H1 (cell line): ENCODE data around the gene CDIPT. TPM values are rescaled to one million over a fixed set of nuclear protein-coding genes. Genes with fewer than 3 reads are reported as not detected.

Source experiments
- CBX5 ChIP-seq: fragments of 300-800, 300-1000 bp; sonication (generic); IDR thresholded peaks from 2 replicates; pipeline ENCODE4 v1.7.1; 2016; ENCODE audit warnings: antibody characterized with exemption, low read length, low read depth
- CEBPB ChIP-seq: IDR thresholded peaks from 2 replicates; pipeline ENCODE4 v1.6.1; 2012; ENCODE audit warnings: low read depth, low read length
- JUN ChIP-seq: IDR thresholded peaks from 2 replicates; pipeline ENCODE4 v1.6.1; 2011; ENCODE audit warnings: low read depth, mild to moderate bottlenecking, improper control_type of control experiment, low read length
- POLR2A ChIP-seq, 2 experiments: IDR thresholded peaks; 1 replicate in 1 of 2; 2 replicates in 1 of 2; pipeline ENCODE4 v1.6.1; 2011; ENCODE audit warnings: low read depth in 2 of 2, low read length in 2 of 2, mild to moderate bottlenecking in 2 of 2; ENCODE audit errors: control extremely low read depth in 1 of 2
- SIX5 ChIP-seq: IDR thresholded peaks from 2 replicates; pipeline ENCODE4 v1.6.1; 2011; ENCODE audit warnings: mild to moderate bottlenecking, low read depth, low read length
- SP1 ChIP-seq: IDR thresholded peaks from 2 replicates; pipeline ENCODE4 v1.6.1; 2011; ENCODE audit warnings: low read depth, low read length
- polyA plus RNA-seq, 7 experiments: library from polyadenylated mRNA; depleted of rRNA in 3 of 7; stranded (reverse) in 5 of 7; unstranded in 2 of 7; fragments of >200 nt in 5 of 7; fragments of 200-250 nt in 2 of 7; gene quantifications; 1 replicate in 5 of 7; 2 replicates in 1 of 7; 4 replicates in 1 of 7; pipeline versions ENCODE4 v1.2.1 to v1.2.3, GENCODE V29; 2011 to 2013; ENCODE audit warnings: missing spikeins in 2 of 7, mixed read lengths in 2 of 7
- total RNA-seq: library from RNA; stranded (reverse); fragmentation: NEBNext Ultra II Directional; extraction: Animal tissue kit (Norgen Biotek cat#: 25700); gene quantifications from 2 replicates; pipeline ENCODE4 v1.2.1, GENCODE V29; 2021
- TF ChIP-seq, protein P1 (sequence below): fragments of 300-600 bp; sonication (generic); IDR thresholded peaks from 2 replicates; pipeline ENCODE4 v1.7.1; 2012; ENCODE audit warnings: low read length, moderate library complexity, mild to moderate bottlenecking, inconsistent platforms; ENCODE audit not compliant: insufficient replicate concordance

CDIPT gene
- total and polyA plus RNA-seq, 2 of the 8 experiments (the other 6 are each of a cell fraction or from before 2014, with no cell fraction given), result 69.2 to 140 TPM

DNA sequence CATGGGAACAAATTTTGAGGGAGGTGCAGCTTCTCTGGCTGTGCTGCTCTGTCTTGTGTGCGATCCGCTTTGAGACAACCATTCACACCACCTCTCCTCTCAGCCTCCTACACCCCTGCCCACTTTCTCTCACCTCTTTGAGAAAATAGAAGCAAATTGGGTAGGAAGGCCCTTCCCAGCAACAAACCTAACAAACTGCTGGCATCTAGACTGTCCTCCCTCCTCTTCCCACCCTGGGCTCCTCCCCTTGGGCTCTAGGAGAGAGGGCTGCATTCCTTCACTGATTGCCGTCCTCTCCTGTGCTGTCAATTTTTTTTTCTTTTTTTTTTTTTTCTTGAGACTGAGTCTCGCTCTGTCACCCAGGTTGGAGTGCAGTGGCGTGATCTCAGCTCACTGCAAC lies 13.5 kb downstream of the CDIPT start (continued):
- TF ChIP-seq, protein P1, sequence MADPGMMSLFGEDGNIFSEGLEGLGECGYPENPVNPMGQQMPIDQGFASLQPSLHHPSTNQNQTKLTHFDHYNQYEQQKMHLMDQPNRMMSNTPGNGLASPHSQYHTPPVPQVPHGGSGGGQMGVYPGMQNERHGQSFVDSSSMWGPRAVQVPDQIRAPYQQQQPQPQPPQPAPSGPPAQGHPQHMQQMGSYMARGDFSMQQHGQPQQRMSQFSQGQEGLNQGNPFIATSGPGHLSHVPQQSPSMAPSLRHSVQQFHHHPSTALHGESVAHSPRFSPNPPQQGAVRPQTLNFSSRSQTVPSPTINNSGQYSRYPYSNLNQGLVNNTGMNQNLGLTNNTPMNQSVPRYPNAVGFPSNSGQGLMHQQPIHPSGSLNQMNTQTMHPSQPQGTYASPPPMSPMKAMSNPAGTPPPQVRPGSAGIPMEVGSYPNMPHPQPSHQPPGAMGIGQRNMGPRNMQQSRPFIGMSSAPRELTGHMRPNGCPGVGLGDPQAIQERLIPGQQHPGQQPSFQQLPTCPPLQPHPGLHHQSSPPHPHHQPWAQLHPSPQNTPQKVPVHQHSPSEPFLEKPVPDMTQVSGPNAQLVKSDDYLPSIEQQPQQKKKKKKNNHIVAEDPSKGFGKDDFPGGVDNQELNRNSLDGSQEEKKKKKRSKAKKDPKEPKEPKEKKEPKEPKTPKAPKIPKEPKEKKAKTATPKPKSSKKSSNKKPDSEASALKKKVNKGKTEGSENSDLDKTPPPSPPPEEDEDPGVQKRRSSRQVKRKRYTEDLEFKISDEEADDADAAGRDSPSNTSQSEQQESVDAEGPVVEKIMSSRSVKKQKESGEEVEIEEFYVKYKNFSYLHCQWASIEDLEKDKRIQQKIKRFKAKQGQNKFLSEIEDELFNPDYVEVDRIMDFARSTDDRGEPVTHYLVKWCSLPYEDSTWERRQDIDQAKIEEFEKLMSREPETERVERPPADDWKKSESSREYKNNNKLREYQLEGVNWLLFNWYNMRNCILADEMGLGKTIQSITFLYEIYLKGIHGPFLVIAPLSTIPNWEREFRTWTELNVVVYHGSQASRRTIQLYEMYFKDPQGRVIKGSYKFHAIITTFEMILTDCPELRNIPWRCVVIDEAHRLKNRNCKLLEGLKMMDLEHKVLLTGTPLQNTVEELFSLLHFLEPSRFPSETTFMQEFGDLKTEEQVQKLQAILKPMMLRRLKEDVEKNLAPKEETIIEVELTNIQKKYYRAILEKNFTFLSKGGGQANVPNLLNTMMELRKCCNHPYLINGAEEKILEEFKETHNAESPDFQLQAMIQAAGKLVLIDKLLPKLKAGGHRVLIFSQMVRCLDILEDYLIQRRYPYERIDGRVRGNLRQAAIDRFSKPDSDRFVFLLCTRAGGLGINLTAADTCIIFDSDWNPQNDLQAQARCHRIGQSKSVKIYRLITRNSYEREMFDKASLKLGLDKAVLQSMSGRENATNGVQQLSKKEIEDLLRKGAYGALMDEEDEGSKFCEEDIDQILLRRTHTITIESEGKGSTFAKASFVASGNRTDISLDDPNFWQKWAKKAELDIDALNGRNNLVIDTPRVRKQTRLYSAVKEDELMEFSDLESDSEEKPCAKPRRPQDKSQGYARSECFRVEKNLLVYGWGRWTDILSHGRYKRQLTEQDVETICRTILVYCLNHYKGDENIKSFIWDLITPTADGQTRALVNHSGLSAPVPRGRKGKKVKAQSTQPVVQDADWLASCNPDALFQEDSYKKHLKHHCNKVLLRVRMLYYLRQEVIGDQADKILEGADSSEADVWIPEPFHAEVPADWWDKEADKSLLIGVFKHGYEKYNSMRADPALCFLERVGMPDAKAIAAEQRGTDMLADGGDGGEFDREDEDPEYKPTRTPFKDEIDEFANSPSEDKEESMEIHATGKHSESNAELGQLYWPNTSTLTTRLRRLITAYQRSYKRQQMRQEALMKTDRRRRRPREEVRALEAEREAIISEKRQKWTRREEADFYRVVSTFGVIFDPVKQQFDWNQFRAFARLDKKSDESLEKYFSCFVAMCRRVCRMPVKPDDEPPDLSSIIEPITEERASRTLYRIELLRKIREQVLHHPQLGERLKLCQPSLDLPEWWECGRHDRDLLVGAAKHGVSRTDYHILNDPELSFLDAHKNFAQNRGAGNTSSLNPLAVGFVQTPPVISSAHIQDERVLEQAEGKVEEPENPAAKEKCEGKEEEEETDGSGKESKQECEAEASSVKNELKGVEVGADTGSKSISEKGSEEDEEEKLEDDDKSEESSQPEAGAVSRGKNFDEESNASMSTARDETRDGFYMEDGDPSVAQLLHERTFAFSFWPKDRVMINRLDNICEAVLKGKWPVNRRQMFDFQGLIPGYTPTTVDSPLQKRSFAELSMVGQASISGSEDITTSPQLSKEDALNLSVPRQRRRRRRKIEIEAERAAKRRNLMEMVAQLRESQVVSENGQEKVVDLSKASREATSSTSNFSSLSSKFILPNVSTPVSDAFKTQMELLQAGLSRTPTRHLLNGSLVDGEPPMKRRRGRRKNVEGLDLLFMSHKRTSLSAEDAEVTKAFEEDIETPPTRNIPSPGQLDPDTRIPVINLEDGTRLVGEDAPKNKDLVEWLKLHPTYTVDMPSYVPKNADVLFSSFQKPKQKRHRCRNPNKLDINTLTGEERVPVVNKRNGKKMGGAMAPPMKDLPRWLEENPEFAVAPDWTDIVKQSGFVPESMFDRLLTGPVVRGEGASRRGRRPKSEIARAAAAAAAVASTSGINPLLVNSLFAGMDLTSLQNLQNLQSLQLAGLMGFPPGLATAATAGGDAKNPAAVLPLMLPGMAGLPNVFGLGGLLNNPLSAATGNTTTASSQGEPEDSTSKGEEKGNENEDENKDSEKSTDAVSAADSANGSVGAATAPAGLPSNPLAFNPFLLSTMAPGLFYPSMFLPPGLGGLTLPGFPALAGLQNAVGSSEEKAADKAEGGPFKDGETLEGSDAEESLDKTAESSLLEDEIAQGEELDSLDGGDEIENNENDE, result no peak
- TF ChIP-seq CBX5 (no peak), CEBPB (no peak), POLR2A (IDR thresholded peaks at IDR 0.05; ENCODE audit: control extremely low read depth in 1 of 2, low read depth in 2 of 2, low read length in 2 of 2) (no peak), SIX5 (no peak), SP1 (no peak), JUN (no peak)
